GM21619 (cell line): Measurements from ENCODE around the gene TTI1.

Source experiments
- ATAC-seq: cut with Tn5 transposase; IDR thresholded peaks from one replicate; pipeline ENCODE4 v1.9.1; 2021; ENCODE audit not compliant: unreplicated experiment

TTI1 gene

DNA sequence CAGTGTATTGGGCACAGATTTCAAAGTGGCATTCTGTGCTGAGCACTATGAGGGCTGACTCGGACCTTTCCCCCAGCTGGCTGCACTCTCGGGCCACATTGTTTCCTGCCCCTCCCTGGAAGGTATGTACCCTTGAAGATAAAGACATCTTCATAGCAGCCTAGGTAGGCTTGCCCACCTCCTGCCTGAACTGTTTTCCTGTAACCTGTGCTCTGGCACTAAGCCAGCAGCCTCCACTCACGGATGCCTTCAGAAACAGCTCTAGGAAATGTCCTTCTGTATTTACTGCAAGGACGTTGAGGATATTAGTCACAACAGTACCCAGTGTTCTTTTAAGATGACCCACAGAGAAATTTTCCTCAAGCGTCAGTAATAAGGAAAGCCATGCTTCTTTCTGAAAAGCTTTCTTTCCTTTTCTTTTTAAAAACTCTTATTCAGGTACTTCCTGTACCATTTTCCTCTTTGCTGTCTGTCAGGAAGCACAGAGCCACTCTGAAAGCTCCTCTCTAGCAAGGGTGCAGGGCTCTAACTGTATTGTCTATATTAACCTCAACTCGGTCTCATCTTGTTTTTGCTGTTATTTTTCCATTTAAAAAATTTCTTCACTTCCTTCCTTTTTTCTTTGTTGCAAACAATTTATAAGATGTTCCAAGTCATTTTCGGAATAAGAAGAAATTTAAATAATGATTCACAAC, 43.5 kb downstream of the TTI1 start:
- no peak for ATAC-seq

DNA sequence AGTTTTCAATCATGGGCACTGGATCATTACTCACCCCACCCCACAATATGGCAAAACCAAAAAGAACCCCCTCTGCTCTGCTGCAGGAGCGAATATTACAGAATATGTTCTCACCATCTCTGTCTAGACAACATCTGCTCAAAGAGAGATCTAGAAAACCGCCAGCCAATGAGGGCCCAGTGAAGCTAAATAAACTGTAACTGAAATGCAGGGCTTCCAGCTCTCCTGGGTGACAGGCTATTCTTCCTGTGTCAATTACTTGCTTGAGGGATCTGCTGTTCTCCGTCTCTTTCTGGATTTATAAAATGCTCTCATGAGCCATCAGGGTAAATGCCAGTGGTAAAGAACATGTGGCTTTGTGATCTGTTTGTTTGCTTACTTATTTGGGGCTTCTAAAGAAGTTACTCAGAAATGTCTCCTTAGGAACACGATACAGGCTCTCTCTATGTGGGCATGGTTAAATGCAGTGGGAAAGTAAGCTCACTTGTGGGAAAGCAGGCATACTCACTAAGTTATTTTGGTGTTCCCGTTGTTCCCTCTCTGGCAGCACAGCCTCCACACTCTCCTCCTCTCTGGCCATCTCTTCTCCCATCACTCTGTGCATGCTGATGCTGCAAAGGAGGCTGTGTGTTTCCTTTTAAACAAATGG, 44.8 kb downstream of the TTI1 start:
- no peak for ATAC-seq

DNA sequence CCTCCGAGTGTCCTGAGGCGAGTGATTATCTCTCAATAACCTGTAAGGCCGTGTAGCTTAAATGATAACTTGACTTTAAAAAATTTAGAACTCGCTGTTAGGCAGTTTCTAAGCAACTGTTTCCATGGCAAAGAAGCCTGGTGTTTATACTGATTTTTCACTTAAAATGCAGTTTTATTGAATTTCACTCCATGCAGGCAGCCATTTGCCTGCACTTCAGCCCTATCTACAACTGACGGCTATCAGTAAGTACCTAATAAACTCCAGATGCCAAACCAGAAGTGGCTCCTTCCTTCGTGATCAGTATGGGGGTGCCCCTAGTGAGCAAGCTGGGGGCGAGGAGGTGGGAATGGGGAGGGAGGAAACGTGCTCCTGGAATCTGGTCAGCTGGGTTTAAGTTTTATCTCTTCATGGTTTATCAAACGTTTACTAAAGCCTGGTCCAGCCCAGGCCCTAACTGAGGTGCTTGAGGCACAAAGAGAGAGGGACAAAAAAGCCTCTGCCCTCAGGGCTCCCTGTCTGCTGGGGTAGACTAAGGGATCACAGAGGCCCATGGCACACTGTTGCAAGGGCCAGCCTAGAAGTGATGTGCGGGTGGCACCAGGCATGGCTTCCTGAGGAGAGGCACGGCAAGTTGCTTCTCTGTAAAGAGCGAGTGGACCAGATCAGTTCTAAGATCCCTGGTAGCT, 45.5 kb downstream of the TTI1 start:
- ATAC-seq, result no peak

DNA sequence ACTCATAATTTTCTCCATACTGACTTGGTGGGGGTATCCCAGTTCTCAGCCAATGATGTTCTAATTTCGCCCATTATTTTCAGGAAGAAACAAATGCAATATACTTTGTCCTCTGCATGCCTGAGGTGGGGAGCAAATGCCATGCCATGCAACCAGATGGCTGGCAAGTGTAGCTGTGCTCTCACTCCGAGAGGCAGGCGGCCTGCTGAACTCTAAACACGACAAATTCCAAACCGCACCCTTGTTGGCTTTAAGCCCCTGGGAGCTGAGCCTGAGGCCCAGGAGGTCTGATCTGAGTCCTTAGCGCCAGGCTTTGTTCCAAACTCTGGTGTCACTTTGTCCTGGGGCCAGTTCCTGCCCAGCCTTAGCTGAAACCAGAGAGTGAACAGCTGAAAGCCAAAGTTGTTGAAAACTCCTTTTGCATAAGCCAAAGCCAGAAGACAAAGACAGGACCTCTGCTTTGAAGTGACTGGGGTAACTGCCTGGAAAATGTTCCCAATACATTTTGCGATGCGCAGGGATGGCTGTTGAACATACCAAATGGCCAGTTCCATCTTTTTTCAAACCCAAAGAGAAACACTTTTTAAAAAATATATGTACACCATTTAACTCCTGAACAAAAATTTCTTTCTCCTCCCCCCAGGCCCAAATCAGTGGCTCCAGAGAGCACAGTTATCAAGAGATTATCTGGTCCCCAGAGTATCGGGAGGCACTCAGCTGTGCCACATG, 46.2 kb downstream of the TTI1 start:
- ATAC-seq, result no peak

DNA sequence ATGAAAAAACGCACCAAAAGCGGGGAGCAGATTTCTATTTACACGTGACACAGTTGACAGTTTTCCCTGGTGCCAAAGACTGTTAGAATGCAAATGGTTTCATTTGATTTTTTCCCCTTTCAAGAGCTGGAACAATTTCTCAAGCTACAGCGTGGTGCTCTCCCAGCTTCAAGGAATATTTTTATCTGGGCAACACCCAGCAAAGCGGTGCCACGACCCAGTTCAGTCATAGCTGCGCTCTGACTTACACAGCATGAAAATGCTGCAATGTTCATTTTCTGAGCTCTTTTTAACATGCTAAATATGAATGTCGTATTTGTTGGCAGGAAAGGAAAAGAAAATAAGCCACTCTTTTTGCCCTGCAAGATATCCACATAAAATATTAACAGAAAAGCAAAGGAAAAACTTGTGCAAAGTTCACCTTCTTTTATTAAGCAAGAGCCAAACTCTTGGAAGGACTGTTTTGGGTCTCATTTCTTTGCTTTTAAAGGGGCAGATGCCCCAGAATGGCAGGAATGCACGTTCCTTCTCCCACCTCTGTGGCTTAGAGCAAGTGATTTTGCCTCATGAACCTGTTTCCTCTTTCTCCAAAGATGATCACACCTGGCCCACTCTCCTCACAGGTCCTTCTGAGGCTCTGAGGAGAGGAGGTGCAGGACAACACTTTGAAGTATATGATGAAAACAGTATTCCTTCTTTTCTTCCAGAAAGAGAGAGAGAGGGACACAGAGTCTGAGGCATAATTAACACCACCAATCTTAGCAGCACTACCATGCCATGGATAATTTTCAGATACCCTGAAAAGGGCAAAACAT, 47.0 kb downstream of the TTI1 start:
- no peak for ATAC-seq

DNA sequence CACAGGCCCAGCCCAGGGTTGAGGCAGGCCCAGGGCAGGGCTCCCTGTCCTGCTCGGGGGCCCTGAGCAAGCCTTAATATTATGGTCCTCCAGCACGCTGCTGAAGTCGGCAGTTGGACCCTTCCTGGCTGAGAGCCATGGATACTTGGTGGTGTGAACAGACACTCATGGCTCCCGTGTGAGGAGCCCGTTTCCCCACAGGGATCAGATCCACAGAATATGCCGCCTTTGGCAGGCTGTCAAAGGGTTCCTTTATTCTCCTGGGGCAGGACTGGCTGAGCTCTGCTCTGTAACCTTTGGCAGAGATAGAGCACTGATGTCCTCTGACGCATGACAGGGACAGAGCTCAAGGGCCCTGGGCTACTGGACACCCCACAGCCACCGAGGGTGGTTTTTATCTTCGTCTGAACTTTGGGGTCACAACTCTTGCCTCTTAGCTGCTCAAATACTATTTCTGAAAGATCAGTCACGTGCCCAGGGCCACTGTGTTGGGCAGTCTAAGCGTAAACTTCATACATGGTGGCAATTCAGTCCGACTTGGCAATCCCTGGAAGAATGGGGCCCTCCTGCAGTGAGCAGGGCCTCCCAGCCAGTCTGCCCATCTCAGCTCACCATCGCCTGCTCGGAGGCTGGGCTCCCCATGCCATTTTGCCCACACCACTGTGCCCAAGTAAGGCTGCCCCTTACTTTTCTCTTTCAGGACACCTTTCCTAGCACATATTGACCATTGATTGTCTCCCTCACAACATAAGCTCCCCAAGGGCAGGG, 49.1 kb downstream of the TTI1 start:
- no peak for ATAC-seq

DNA sequence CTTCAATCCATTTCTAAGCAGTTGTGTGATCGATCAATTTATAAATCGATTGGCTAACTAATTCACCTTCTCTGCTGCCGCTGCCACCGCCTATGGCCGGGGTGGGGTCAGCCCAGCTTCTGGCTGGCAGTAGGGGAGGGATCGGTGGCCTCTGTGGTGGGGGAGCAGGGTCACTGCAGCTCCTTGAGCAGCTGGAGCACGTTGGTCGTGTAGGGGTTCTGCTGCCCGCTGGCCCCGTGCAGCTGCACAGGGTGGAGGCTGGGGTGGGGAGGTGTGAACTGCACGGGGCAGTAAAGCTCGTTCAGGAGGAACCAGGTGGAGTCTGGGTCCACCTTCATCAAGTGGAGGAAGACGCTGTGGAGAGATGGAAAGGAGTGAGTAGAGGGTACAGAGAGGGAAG, 50.0 kb downstream of the TTI1 start:
- no peak for ATAC-seq

DNA sequence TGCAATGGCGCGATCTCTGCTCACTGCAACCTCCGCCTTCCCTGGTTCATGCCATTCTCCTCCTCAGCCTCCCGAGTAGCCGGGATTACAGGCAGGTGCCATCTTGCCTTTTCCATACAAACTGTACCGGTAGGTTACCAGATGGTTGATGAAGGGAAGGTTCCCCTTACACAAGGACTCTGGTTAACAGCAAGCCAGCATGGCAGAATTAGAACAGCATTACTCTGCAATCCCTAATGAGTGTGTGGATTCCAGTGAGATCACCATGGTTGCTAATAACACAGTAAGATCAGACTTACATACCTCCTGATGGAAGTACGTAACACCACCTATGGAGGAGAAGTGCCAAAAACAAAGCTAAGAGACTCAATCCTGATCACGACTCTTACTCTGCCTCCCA, 51.7 kb downstream of the TTI1 start:
- ATAC-seq, result no peak

DNA sequence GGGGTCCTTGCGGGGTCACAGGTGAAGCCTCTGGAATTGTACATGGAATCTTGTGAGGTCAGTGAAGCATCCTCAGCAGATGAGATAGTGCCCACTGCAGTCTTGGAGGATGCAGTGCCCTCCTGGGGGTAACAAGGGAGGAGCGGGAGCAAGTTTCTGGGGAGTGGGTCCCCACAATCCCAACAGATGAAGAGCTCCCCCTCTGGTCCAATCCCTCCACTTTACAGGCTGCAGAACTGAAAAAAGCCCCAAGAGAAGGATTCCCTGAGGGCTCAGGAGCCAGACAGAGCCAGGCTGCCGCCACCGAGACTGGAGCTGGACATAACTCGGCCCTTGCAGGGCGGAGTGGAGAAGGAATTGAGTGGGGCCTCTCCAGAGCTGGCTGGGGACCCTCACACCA, 52.4 kb downstream of the TTI1 start:
- ATAC-seq, result no peak

DNA sequence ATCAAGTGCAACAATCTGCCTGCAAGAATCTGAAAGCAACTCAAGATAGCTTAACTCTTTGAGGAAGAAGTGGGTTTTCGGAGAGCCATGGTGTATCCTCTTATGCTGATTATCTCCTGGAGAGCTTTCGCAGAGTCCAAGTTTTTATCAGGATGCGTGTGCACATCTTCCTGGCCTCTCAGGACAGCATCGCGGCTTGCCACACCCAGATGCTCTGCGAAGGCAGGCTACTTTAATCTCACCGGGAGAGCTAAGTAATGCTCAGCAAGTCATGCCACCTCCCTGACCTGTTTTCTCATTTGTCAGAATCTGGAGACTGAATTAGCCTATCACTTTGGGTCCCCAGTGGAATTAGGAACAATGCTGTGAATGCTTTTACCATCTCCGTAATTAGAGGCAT, 52.9 kb downstream of the TTI1 start:
- no peak for ATAC-seq

DNA sequence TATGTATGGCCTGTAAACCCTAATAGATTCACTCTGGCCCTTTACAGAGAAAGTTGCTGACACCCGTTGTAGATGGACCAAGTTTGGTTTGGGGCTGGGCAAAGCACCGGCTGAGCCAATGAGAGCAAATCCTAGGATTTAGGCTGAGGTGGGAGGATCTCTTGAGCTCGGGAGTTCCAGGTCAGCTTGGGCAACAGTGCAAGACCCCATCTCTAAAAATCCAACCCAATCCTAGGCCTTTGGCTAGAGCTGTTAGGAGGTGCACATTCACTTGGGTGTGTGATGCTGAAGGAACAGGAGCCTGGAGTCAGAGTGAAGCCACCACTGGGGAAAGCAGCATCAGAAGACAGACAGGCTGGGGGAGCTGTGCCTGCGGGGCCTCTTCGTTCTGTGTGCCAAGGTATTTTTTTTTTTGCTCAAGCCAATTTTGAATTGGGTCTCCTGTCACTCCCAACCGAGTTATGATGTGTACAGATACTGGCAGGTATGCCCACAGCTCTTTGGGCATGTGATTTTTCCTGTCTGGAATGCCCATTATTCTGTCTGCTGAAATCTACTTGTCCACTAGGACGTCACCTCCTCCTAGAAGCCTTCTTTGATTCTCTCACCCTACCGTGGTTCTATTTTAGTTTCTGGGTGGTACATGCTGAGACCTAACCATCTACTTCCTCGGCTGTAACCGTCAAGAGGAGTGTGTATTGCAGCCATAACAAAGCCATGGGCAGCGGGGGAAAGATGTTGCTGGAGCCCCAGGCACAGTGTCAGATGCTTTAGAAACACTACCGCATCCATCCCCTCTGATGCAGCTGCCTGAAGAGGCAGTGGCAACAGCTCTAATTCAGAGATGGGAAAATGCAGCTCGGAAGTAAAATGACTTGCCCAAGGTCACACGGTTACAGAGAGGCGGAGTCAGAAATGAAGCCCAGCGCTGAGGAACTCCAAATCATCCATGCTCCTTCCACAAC, 54.0 kb downstream of the TTI1 start:
- ATAC-seq, result no peak

DNA sequence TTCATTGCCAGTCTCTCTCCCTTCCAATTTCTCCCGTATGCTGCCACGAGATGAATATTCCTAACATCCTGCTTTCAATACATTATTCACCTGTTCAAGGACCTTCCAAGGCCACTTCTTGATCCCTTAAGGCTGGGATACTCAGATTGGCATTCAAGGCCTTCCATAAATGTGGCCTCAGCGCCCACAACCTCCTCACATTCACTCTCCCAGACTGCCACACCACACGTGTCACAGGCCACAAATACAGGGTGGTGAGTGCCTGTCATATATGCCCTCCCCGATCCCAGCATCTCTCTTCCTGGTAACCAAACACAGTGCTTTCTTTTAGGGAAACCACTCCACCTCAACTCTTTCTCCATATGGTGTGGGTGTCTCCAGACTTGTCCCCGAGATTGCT, 55.5 kb downstream of the TTI1 start:
- no peak for ATAC-seq

DNA sequence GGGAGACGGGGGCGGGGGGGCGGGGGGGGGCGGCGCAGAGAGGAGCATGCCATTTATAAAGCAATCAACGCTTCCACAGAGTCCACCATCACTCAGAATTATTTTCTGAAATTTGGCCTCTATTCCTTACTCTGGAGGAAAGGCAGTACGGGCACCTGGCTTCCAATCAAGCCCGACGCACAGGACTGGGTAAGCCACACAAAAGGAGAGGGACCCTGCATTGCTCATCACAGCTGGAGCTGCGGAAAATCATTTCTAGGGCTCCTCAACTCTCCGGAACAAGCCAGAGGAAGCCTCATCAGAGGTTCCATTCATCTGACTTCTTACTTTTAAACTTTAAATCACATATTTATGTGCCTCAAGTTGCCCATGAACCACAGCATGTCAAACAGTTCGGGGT, 55.9 kb downstream of the TTI1 start:
- ATAC-seq, result no peak

DNA sequence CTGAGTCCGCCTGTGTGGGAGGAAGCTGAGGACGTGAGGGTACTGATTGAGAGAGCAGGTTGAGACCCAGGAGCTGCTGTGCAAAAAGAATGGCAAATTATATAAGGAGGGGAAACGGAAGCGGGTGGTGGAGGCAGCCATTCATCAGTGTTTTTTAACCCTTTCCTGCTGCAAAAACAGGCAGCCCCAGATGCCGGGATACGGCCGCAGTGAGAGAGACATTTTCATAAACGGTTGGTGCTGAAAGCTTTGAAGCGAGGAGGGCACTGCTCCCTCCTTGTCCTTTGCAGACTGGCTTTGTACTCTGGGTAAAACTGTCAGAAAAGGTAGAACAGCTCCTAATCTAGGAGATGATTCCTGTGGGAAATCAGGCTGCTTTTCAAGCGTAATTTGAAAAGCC, 56.4 kb downstream of the TTI1 start:
- no peak for ATAC-seq

DNA sequence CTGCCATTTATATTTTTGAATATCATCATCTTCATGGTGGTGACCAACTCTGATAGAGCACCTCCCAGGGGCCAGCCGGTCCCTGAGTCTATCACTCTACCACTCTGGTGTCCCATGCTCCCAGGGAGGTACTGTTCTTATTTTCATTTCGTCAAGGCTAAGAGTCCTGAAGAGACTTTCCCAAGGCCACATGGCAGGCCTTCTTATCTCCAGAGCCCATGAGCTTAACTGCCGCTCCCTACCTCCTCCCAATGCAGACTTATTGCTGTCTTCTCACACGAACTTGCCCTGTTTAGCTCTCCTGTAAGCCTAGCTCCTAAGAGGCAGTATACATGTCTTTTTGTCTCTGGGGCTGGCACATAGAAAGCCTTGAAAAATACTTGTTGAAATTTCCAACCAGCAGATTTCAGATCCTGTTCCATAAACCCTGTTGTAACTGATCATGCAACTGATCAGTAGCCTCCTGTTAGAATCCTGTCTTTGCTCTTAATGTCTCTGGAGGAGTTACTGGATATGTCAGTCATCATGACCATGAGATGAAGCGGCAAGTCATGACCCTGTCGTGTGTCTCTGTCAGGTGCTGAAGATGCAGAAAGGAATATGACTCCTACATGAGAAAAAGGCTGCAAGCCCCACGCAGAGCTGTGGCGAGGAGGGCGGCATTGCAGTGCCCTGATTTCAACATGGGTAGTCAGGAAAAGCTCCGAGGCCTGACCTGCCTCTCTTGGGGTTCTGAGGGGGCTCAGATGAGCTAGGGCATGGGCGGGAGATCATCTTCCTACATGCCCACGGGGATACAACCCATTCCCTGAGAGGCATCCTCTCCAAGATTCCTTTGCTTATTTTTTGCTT, 60.0 kb downstream of the TTI1 start:
- no peak for ATAC-seq

DNA sequence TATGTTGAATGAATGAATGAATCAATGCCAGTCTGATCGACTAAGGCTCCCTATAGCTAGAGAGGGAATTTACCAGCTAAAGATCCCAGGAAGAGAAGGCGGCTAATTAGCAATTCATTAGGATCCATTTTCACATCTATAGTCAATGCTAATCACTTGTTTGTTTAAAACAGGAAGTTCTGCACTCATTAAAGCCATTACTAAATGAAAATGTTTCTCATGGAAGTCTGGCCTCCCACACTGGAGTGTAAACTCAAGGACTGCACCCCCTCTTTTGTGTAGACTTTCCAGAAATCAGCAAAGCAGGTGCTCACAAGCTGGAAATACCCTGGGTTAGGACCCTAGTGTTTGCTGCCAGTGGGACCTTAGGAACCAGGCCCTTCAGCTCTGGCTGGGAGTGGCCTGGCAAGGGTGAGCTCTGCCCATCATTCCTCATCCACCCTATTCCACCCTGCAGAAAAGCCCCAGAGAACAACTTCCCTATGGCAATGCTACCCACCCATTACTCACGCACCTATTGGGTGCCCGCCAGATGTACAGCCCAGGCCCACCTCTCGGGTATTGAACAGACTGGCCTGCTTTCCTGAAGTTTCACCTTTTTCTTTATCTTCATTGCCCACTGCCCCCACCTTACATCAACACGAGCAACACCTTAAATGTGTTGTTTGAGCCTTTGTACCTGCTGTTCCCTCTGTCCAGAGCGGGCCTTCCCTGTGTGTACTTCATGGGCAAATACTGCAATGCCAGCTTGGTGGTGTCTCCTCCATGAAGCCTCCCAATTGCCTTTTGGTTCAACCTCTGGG, 60.8 kb downstream of the TTI1 start:
- no peak for ATAC-seq

DNA sequence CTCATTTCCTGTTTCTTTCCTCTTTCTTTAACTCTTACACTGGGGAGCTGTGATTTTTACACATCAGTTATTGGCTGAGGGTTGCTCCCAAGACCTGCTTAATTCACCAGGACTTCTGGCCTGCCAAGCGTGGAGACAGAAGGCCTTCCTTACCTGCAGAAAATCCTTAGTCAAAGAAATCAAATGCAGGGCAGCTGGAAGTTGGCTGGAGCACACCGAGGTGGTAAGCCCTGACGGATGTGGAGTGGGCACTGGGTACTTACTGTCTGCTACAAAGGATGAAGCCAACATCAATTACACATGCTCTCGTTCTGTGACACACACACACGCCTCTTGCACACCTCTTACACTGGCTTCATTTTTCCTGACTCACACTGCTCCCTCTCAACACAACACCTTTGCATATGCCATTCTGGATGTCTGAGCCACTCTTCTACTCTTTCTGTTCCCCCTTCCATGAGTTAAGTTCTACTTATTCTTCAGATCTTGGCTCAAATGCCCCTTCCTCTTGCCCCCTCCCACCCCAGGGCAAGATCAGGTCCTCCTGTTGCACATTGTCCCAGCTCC, 61.6 kb downstream of the TTI1 start:
- ATAC-seq, result no peak
